A549 (cell line): Measurements from ENCODE around the gene PEDS1.
"Not testable (repeated sequence)": the region's sequence is repeated elsewhere in the genome, so short reads cannot be mapped to it uniquely, and the experiment has no call there.

ENCODE experiments used
- RAD21 ChIP-seq, 2 experiments: fragments of >200 bp in 1 of 2; sonication (Bioruptor Twin) in 1 of 2; formaldehyde crosslinking in 1 of 2; IDR thresholded peaks in 1 of 2; conservative IDR thresholded peaks in 1 of 2; 2 replicates in 1 of 2; 3 replicates in 1 of 2; pipeline ENCODE4 v1.6.1; 2012 to 2018; ENCODE audit warnings: inconsistent platforms in 1 of 2
- SMC3 ChIP-seq: fragments of >200 bp; sonication (Bioruptor Twin); formaldehyde crosslinking; IDR thresholded peaks from 3 replicates; pipeline ENCODE4 v1.6.1; 2018; ENCODE audit warnings: inconsistent platforms
- TP53 ChIP-seq: fragments of 250-450 bp; sonication (Bioruptor Pico); IDR thresholded peaks from 2 replicates; pipeline ENCODE4 v1.5.0; 2021; ENCODE audit warnings: mild to moderate bottlenecking, moderate library complexity
- ZFP36 ChIP-seq: fragments of 450-650 bp; IDR thresholded peaks from 2 replicates; pipeline ENCODE4 v1.6.1; 2014; ENCODE audit warnings: borderline replicate concordance; ENCODE audit not compliant: partially characterized antibody
- TF ChIP-seq, protein P1 (sequence below): fragments of >200 bp; sonication (Bioruptor Twin); formaldehyde crosslinking; IDR thresholded peaks from 3 replicates; pipeline ENCODE4 v1.5.1; 2016

GRCh38 chr20:50135157-50135556 lies 18.4 kb downstream of the PEDS1 start:
- TF ChIP-seq, protein P1, sequence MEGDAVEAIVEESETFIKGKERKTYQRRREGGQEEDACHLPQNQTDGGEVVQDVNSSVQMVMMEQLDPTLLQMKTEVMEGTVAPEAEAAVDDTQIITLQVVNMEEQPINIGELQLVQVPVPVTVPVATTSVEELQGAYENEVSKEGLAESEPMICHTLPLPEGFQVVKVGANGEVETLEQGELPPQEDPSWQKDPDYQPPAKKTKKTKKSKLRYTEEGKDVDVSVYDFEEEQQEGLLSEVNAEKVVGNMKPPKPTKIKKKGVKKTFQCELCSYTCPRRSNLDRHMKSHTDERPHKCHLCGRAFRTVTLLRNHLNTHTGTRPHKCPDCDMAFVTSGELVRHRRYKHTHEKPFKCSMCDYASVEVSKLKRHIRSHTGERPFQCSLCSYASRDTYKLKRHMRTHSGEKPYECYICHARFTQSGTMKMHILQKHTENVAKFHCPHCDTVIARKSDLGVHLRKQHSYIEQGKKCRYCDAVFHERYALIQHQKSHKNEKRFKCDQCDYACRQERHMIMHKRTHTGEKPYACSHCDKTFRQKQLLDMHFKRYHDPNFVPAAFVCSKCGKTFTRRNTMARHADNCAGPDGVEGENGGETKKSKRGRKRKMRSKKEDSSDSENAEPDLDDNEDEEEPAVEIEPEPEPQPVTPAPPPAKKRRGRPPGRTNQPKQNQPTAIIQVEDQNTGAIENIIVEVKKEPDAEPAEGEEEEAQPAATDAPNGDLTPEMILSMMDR: not testable (repeated sequence)
- not testable (repeated sequence) for TF ChIP-seq TP53 (CRISPR knock-in tag); RAD21 (conservative IDR thresholded peaks at IDR 0.05 in 1 of 2, IDR thresholded peaks at IDR 0.05 in 1 of 2); SMC3; ZFP36
